OCI-LY1 (cell line): ENCODE measurements around the gene SYT15B.
"Not testable (repeated sequence)": the region's sequence is repeated elsewhere in the genome, so short reads cannot be mapped to it uniquely, and the experiment has no call there.

Experiments used
- H2AFZ ChIP-seq: fragments of 200-600 bp; sonication (generic), shearing (Covaris generic); 2 replicates; pipeline ENCODE4 v1.6.0; 2014; ENCODE audit warnings: antibody characterized with exemption, mild to moderate bottlenecking, low read length
- H3F3A ChIP-seq: fragments of 200-600 bp; sonication (generic), shearing (Covaris generic); 2 replicates; pipeline ENCODE4 v1.6.0; 2014; ENCODE audit warnings: mild to moderate bottlenecking, antibody characterized with exemption, low read length, moderate library complexity; ENCODE audit not compliant: insufficient read depth
- H3K27ac ChIP-seq: fragments of 200-600 bp; sonication (generic); 2 replicates; pipeline ENCODE4 v1.5.1; 2014; ENCODE audit warnings: low read length, mixed run types, mild to moderate bottlenecking, low read depth; ENCODE audit not compliant: poor library complexity, severe bottlenecking
- H3K27me3 ChIP-seq: fragments of 200-600 bp; sonication (generic); 2 replicates; pipeline ENCODE4 v1.6.0; 2014; ENCODE audit warnings: antibody characterized with exemption, mild to moderate bottlenecking, low read length, moderate library complexity; ENCODE audit not compliant: insufficient read depth
- H3K36me3 ChIP-seq: fragments of 200-600 bp; sonication (generic); 2 replicates; pipeline ENCODE4 v1.6.1; 2014; ENCODE audit warnings: mild to moderate bottlenecking, antibody characterized with exemption, low read length, moderate library complexity, mixed read lengths; ENCODE audit not compliant: insufficient read depth
- H3K4me1 ChIP-seq: fragments of 200-600 bp; sonication (generic); 2 replicates; pipeline ENCODE4 v1.5.1; 2014; ENCODE audit warnings: mild to moderate bottlenecking, low read length, moderate library complexity; ENCODE audit not compliant: insufficient read depth, severe bottlenecking
- H3K4me2 ChIP-seq: fragments of 200-600 bp; sonication (generic), shearing (Covaris generic); 2 replicates; pipeline ENCODE4 v1.6.1; 2014; ENCODE audit warnings: low read length
- H3K4me3 ChIP-seq: fragments of 200-600 bp; sonication (generic); 2 replicates; pipeline ENCODE4 v1.5.1; 2014; ENCODE audit warnings: low read length, low read depth, mild to moderate bottlenecking, mixed read lengths; ENCODE audit not compliant: poor library complexity, severe bottlenecking
- H3K79me2 ChIP-seq: fragments of 200-600 bp; shearing (Covaris generic); 2 replicates; pipeline ENCODE4 v1.6.1; 2016; ENCODE audit warnings: mixed run types, low read length, mixed read lengths; ENCODE audit not compliant: insufficient read depth
- H3K9ac ChIP-seq: fragments of 200-600 bp; sonication (generic), shearing (Covaris generic); 2 replicates; pipeline ENCODE4 v1.6.1; 2014; ENCODE audit warnings: mild to moderate bottlenecking, low read length, mixed read lengths
- H3K9me2 ChIP-seq: fragments of 200-600 bp; sonication (generic), shearing (Covaris generic); 2 replicates; pipeline ENCODE4 v1.6.1; 2014; ENCODE audit warnings: low read depth, mild to moderate bottlenecking, low read length, mixed read lengths
- H3K9me3 ChIP-seq: fragments of 200-600 bp; shearing (Covaris generic); 2 replicates; pipeline ENCODE4 v1.6.1; 2014; ENCODE audit warnings: low read length, mixed read lengths
- H4K20me1 ChIP-seq: fragments of 200-600 bp; sonication (generic), shearing (Covaris generic); 2 replicates; pipeline ENCODE4 v1.6.0; 2016; ENCODE audit warnings: mild to moderate bottlenecking, low read length; ENCODE audit not compliant: insufficient read depth

Gene SYT15B

GRCh38 chr10:47765232-47765631 lies 1.8 kb upstream of the SYT15B start:
- H3K9me2 ChIP-seq, H3F3A ChIP-seq, H3K4me1 ChIP-seq, H3K27me3 ChIP-seq, H2AFZ ChIP-seq, H3K79me2 ChIP-seq, H3K9me3 ChIP-seq, H4K20me1 ChIP-seq, H3K36me3 ChIP-seq, H3K4me2 ChIP-seq, H3K27ac ChIP-seq, H3K4me3 ChIP-seq, H3K9ac ChIP-seq: not testable (repeated sequence)

- not testable (repeated sequence) for H3K27ac ChIP-seq, H3F3A ChIP-seq, H2AFZ ChIP-seq, H3K9me2 ChIP-seq, H3K9ac ChIP-seq, H3K4me3 ChIP-seq, H4K20me1 ChIP-seq, H3K4me1 ChIP-seq, H3K79me2 ChIP-seq, H3K9me3 ChIP-seq, H3K27me3 ChIP-seq, H3K4me2 ChIP-seq, H3K36me3 ChIP-seq
Measured at GRCh38 chr10:47762674-47763553, 478 bp downstream of the SYT15B start.

GRCh38 chr10:47758855-47759254 lies 4.5 kb downstream of the SYT15B start:
- H3F3A ChIP-seq, H3K9me2 ChIP-seq, H3K9ac ChIP-seq: not testable (repeated sequence)

GRCh38 chr10:47756169-47756568 lies 7.2 kb downstream of the SYT15B start:
- H4K20me1 ChIP-seq, H3K9ac ChIP-seq, H3K4me2 ChIP-seq, H3F3A ChIP-seq, H3K27me3 ChIP-seq, H3K9me2 ChIP-seq, H3K27ac ChIP-seq, H3K9me3 ChIP-seq, H3K36me3 ChIP-seq, H3K4me1 ChIP-seq, H3K79me2 ChIP-seq, H3K4me3 ChIP-seq, H2AFZ ChIP-seq: not testable (repeated sequence)

More at GRCh38 chr10:47758855-47759254, 4.5 kb downstream of the SYT15B start:
- not testable (repeated sequence) for H2AFZ ChIP-seq, H3K4me2 ChIP-seq, H3K27ac ChIP-seq, H3K9me3 ChIP-seq, H3K36me3 ChIP-seq, H3K27me3 ChIP-seq, H4K20me1 ChIP-seq, H3K79me2 ChIP-seq, H3K4me1 ChIP-seq, H3K4me3 ChIP-seq

- H3K36me3 ChIP-seq, H3K4me2 ChIP-seq, H3K79me2 ChIP-seq, H3K27me3 ChIP-seq, H3K9me3 ChIP-seq, H4K20me1 ChIP-seq, H3K4me3 ChIP-seq, H2AFZ ChIP-seq, H3F3A ChIP-seq, H3K27ac ChIP-seq, H3K4me1 ChIP-seq, H3K9me2 ChIP-seq, H3K9ac ChIP-seq: not testable (repeated sequence)
Measured at GRCh38 chr10:47753871-47754270, 9.5 kb downstream of the SYT15B start.

DNA sequence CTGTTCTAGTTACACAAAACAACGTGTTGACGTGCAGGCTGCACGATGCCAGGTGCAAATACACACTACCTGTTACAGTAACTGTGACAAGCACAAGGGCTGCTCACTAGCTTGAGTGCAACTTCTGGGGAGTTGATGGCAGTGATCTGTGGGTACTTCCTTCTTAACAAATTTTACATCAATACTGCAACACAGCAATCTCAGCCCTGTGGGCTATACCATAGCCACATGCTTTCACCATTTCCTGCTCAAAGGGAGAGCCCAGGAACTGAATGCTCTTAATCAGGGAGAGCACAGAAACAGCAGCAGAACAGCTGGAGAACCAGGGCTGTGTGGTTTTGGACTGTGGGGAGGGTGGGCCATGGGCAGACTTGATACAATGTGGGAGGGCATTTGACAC lies 10.2 kb downstream of the SYT15B start:
- not testable (repeated sequence) for H3K4me2 ChIP-seq, H3K9ac ChIP-seq, H4K20me1 ChIP-seq, H3K9me3 ChIP-seq, H3F3A ChIP-seq, H3K27ac ChIP-seq, H3K27me3 ChIP-seq, H3K79me2 ChIP-seq, H3K4me1 ChIP-seq, H3K36me3 ChIP-seq, H3K4me3 ChIP-seq, H3K9me2 ChIP-seq, H2AFZ ChIP-seq

DNA sequence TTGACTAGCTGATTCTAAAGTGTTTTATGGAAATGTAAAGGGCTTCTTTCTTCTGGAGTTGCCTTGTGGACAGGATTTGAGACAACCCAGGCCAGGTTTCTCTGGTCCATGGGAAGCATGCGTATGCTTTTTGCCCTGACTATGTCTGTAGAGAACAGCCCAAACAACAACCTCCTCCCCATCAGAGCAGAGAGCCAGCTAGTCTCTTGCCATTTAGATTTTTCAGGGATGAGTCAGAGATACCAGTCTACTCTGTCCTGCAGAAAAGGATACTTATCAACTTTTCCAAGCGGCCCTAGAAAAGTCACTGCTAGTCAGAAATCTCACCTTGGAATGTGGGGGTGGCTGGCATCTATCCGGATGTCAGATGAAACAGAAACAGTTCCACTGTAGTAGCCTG lies 11.6 kb downstream of the SYT15B start:
- not testable (repeated sequence) for H3K4me1 ChIP-seq, H3F3A ChIP-seq, H3K79me2 ChIP-seq, H3K4me2 ChIP-seq, H3K27ac ChIP-seq, H3K36me3 ChIP-seq, H3K9me2 ChIP-seq, H3K27me3 ChIP-seq, H3K4me3 ChIP-seq, H3K9ac ChIP-seq, H2AFZ ChIP-seq, H4K20me1 ChIP-seq, H3K9me3 ChIP-seq

DNA sequence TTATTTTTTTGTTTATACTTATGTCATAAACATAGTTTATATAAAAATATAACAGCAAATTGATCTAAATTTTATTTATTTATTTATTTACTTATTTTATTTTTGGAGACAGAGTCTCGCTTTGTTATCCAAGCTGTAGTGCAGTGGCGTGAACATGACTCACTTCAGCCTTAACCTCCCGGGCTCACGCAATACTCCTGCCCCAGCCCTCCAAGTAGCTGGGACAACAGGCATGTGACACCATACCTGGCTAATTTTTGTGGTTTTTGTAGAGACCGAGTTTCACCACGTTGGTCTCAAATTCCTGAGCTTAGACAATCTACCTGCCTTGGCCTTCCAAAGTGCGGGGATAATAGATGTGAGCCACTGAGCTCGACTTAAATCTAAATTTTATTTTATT lies 13.0 kb downstream of the SYT15B start:
- H2AFZ ChIP-seq, H4K20me1 ChIP-seq, H3K79me2 ChIP-seq, H3K9me2 ChIP-seq, H3K4me3 ChIP-seq, H3K27ac ChIP-seq, H3F3A ChIP-seq, H3K4me2 ChIP-seq, H3K9ac ChIP-seq, H3K27me3 ChIP-seq, H3K9me3 ChIP-seq, H3K36me3 ChIP-seq, H3K4me1 ChIP-seq: not testable (repeated sequence)
